GM12874 (cell line): ENCODE results near the gene CBX5.

ENCODE experiments used
- CTCF ChIP-seq: IDR thresholded peaks from 2 replicates; pipeline ENCODE4 v1.5.1; 2011; ENCODE audit warnings: low read depth, mild to moderate bottlenecking, control low read depth, low read length, moderate library complexity; ENCODE audit not compliant: insufficient read depth

Gene CBX5

GRCh38 chr12:54195080-54195736 is 84.7 kb downstream of the CBX5 start:
- TF ChIP-seq CTCF: no peak

GRCh38 chr12:54193434-54193833 is 86.5 kb downstream of the CBX5 start:
- TF ChIP-seq CTCF: no peak

GRCh38 chr12:54191550-54192022 is 88.3 kb downstream of the CBX5 start:
- peak; percentile 86 for TF ChIP-seq CTCF

- no peak for TF ChIP-seq CTCF
Observed at GRCh38 chr12:54191126-54191525, 88.8 kb downstream of the CBX5 start.

GRCh38 chr12:54189198-54189539 is 90.8 kb downstream of the CBX5 start:
- no peak for TF ChIP-seq CTCF

- no peak for TF ChIP-seq CTCF
Observed at GRCh38 chr12:54187075-54187474, 92.8 kb downstream of the CBX5 start.

- no peak for TF ChIP-seq CTCF
Observed at GRCh38 chr12:54185919-54186318, 94.0 kb downstream of the CBX5 start.
